GM19239 (cell line): ENCODE results near the gene ETV6.
A peak's percentile ranks its signal among the peaks of the same experiment; 100 is the strongest.

ENCODE experiments used
- DNase-seq: peaks from one replicate; pipeline ENCODE4 v3.0.0; 2011; ENCODE audit warnings: low spot score; ENCODE audit not compliant: insufficient read length
- FAIRE-seq: peaks from 2 replicates; lab custom pipeline; 2011; peaks lifted over from hg19 to GRCh38; lab: Jason Lieb, UNC

The ETV6 gene

DNA sequence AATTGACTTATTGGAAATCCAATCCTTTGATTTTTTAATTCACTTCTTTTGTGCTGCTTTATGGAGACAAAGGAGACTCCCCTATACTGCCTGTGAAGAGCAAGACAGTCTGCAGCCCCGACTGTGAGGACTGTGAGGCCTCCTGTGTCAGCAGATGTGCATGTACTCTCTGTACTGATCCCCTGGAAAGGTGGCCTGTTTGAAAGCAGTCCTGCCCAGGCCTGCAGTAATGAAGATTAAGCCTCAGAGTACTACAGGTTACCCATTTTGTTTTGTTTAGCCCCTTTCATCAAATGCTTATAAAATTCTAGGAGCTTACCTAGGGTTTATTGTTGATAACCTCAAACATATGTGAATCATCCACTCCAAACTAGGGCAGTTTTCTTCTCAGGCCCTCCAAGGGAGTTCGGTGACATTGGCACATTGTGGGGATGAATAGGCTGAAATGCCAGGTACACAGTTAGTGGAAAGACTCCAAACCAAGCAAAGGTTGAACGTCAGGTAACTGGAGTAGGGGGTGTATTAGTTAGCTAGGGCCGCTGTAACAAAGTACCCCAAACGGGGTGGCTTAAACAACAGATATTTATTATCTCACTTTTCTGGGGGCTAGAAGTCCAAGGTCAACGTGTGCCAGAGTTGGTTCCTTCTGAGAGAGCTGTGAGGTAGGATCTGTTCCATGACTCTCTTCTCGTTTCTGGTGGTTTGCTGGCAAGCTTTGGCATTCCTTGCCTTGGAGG, 212.6 kb downstream of the ETV6 start:
- DNase-seq = no peak
- no peak for FAIRE-seq

DNA sequence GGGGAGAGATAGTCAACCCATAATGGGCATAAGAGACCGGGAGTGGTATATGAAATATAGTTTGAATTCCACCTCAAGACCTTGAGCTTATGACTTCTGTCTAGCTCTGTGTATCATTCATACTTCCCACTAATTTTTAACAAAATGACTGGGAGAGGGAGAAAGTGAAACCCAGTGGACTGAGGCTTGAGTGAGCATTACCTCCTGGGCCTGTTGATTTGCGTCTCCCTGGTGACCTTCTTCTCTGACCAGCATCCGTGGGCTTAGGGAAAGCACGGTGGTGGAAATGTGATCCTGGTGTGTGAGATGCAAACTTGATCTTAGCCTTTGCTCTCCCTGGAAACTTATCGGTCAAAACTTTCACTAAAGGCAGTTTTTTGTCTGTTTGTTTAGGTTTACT, 213.3 kb downstream of the ETV6 start:
- DNase-seq (peak; percentile 26), FAIRE-seq (peak; percentile 76)

DNA sequence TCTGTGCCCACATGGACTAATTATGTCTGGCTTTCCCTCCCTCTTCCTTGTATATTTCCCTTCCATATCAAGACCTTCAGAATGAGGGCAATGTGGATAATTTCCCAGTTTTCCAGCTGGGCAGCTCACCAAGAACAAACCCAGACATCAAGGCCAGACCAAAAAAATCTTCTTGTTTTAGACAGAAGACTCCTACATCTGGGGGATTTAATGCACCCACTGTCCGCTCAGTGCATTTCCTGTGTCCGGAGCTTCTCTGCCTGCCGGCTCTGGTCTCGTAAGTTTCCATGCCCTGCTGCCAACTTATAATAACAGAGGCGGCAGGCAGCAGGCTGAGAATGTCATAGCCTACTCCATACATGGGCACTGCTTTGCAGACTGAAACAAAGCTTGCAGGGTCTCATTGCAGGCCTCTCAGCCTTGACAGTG, 214.0 kb downstream of the ETV6 start:
- DNase-seq (no peak), FAIRE-seq (no peak)

DNA sequence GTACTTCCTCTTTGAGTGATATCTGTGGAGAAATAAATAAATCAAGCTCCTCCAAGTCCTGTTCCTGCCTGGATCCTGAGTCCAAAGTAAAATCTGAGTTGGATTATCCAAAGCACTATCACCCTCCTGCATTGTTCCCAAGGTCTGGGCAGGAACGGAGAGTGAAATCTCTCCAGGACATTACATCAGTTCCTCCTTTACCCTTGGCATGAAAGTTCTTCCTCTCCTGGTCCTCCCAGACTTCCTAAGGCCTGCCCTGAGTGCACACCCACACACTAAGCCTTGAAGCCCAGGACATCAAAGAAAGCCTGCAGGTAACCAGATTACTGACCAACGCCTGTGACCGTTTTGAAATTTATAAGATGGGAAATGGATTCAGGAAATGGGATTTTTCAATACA, 214.5 kb downstream of the ETV6 start:
- FAIRE-seq (no peak), DNase-seq (no peak)

DNA sequence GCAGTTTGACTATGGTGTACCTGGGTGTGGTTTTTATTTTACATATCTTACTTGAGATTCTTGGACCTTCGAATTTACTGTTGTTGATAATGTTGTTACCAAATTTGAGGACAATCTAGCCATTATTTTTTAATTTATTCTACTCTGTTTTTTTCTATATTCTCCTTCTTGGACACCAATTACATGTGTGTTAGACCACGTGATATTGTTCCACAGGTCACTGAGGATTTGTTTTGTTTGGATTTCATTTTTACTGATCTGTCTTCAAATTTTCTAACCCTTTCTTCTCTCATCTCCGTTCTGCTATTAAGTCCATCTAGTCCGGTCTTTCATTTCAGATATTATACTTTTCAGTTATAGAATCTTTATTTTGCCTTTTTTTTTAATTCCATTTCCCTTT, 216.3 kb downstream of the ETV6 start:
- FAIRE-seq (peak; percentile 45), DNase-seq (no peak)

DNA sequence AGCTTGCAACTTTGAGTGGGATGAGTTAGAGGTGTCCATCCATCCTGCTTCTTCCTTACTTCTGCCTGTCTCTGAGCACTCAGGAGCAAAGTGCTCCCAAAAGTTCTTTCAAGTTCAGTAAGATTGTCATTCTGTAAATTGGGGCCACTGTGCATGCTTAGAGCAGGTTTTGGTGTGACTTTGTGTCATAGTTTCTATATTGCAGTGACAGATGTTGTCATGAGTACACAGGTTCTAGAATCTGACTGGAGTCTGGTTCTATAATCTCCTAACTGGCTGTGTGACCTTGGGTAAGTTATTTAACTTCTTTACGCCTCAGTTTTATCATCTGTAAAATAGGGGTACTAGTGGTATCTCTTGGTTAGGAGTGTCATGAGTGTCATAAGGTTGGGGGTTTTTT, 218.6 kb downstream of the ETV6 start:
- FAIRE-seq (no peak), DNase-seq (no peak)

DNA sequence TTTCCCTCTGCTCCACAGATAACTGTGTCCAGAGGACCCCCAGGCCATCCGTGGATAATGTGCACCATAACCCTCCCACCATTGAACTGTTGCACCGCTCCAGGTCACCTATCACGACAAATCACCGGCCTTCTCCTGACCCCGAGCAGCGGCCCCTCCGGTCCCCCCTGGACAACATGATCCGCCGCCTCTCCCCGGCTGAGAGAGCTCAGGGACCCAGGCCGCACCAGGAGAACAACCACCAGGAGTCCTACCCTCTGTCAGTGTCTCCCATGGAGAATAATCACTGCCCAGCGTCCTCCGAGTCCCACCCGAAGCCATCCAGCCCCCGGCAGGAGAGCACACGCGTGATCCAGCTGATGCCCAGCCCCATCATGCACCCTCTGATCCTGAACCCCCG, 219.9 kb downstream of the ETV6 start:
- no peak for DNase-seq
- no peak for FAIRE-seq

DNA sequence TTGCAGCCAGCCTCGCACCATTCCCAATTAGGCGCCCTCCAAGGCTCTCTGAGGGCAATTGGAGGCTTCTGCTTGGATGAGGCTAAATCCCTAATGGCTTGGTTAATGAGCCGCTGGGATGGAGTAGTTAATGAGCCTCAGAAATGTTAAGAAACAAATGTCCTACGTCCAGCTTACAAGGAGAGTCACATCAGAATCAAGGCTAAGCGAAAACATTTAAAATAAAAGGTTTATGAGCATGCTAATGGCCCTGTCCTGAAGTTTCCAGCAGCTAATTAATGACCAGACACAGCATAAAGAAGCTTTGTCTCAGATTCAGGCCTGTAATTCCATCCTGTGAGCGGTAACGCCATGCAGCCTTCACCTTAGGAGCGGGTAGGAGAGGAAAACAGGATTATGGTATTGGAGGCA, 220.6 kb downstream of the ETV6 start:
- DNase-seq (no peak), FAIRE-seq (no peak)

DNA sequence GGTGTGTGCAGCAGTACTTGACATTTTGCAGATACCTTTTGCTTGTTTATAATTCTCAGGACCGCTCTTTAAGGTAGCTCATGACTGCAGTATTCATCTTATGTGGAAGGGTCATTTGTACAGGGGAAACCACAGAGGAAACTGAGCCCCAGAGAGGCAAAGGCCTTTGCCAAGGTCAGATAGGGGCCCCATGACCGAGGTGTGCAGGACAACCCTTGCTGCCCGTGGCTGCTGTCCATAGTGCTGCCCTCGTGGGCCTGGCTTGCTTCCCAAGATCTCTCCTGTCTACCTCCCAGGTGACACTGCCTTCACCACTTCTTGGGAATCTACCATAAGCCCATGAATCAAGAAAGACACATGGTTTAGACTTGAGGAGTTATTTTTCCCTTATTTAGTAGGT, 222.6 kb downstream of the ETV6 start:
- FAIRE-seq (peak; percentile 4), DNase-seq (no peak)

DNA sequence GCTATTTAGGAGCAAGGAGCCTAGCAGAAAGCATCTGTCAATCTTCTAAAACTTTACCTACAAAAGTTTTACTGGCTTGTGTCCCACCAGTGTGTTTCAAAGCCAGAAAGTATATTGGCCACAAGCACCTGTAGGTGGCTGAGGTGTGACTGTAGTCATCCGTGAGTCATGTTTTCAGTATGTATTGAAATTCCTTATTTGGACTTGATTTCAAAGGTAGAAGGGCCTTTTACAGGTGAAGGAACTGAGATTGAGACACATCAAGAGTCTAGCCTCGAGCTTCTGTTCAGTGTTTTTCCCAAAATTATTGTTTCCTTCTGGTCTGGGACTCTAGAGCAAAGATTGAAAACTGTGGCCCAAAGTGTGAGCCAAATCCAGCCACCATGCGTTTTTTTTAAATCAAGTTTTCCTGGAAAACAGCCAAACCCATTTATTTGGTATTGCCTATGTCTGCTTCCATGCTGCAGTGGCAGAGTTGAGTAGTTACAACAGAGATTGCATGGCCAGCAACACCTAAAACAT, 226.0 kb downstream of the ETV6 start:
- DNase-seq (no peak), FAIRE-seq (peak; percentile 64)

DNA sequence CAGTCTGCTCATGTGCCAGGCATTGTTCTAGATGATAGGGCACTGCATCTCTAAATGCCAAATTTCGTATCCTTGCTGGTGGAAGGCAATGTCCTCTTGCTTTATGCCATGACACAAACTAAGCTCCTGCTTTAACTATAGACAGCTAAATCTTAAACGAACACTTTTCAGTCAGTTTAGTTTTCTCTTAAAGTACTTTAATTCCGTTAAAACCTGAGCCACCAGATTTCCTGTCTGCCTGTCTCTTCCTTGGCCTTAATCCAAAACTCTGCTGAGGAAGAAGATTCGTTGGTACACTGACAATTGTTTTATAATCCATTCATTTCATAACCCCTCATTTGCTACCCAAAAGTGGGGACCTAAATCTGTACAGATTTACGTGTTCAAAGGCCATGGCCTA, 226.8 kb downstream of the ETV6 start:
- FAIRE-seq = no peak
- no peak for DNase-seq

DNA sequence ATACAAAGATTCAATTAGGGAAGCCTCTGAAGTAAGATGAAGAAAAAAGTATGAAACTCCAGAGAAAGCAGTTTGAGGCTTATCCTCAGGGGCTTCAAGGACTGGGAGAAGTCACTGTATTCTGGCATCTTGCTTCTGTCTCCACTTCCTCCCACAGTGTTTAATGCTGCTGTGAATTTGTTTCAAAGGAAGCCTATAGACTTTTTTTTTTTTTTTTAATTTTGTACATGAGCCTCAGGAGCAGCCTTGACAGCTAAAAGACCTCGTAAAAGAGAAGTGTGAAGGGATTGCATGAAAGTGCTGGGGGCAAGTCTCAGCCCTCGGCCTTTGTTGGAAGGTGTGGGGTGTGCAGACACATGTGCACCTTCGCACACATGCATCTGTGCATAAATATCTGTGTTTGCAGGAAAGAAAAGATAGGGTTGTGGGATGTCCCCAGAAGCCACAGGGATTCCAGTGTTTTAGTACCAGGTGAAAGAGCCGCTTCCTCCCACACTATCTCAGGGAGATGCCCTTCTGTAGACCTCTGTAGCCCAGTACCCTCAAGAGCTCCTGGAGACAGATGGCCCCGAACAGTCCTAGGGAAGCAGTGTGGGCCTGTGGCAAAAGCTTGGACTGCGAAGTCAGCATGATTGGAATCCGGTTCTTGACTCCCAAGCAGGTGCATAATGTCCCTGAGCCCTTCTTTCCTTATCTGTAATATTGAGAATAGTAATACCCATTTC, 227.8 kb downstream of the ETV6 start:
- FAIRE-seq = no peak
- no peak for DNase-seq

DNA sequence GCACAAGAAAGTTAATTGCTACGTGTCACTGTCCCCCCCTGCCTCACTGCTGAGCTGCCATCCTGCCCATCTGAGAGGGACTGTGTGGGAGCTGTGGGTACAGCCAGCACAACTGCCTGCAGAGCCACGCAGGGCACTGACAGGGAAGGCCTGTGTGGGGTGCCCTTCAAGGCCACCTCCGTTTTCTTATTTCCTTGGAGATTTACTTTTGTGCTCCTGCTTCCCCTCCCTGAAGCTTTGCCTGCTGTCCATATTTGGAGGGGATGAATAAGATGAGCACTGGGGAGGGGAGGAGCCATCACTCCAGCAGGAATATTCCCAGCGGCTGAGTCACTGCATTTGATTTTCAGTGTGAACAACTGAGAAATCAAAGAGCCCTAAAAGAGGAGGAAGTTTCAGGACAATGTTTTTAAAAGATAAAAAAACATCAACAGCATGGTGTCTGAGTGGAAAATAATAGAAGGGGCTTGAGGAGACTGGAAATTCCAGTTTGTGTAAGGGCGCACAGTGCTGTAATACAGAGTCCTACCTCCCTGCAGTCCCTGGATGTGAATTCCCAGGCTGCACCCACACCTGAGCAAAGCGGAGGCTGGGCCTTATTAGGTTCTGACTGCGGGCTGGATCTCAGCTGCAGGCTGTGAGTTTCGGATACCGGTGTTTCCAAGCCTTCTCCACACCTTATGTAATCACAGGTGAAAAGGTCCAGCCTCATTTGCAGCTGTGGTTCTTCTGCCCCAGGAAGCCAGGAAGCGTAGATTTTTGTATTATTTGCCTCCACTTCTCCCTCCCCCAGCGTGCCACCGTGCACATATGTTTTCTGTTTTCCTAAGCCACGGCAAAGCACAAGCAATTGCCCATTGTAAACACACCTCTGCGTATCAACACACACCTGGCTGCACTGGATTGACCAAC, 228.7 kb downstream of the ETV6 start:
- DNase-seq = no peak
- no peak for FAIRE-seq

DNA sequence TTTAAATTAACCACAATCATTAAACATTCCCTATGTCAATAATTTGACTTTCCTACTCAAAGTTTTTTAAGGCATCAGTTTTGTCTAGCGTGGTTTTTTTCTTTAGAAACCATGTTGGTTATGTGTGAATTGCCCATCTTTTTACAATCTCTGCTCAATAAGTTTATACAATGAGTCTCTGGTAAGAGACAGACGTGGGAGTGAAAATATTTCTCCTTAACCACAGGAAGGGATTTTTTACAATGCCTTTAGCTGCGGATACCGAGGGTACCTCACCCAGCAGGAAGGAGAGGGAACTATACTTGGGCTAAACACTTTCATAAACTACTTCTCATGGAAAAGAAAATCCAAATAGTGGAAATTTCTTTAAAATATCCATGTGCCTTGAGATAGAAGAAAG, 229.8 kb downstream of the ETV6 start:
- FAIRE-seq (no peak), DNase-seq (no peak)

DNA sequence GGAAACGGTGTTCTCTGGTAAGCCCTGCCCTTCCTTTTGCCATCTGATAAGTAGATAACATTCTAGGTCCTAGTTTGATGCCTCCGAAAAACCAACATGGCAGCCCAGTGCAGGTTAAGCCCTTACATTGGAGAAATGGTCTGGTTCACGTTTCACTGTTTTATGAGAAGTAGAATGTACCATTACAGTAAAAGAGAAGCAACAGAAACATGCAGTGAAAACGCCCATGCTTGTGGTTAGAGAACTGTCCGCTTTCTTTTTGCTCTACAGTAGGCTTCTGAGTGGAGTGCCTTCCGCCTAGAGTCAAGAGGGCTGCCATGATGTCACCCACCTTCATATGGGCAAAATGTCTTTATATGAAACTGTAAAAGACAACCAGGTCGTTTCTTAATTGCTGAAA, 230.9 kb downstream of the ETV6 start:
- DNase-seq (no peak), FAIRE-seq (no peak)

DNA sequence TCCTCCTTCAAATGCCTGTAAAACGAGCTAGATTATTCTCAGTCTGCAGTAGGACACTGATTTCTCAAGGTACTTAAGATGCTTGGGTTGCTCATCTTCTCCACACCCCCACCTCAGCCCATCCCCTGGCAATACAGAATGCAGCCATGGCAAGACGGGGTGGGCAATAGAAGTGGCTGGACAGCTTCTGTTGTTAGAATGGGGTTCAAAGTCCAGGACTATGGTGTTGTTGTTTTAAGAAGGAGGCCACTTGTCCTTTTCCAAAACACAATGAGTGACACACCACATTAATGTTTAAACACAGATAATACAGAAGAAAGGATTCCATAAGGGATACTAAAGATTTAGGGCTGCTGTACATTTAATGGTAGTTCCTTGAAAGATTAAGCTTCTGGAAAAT, 232.4 kb downstream of the ETV6 start:
- FAIRE-seq = no peak
- no peak for DNase-seq

DNA sequence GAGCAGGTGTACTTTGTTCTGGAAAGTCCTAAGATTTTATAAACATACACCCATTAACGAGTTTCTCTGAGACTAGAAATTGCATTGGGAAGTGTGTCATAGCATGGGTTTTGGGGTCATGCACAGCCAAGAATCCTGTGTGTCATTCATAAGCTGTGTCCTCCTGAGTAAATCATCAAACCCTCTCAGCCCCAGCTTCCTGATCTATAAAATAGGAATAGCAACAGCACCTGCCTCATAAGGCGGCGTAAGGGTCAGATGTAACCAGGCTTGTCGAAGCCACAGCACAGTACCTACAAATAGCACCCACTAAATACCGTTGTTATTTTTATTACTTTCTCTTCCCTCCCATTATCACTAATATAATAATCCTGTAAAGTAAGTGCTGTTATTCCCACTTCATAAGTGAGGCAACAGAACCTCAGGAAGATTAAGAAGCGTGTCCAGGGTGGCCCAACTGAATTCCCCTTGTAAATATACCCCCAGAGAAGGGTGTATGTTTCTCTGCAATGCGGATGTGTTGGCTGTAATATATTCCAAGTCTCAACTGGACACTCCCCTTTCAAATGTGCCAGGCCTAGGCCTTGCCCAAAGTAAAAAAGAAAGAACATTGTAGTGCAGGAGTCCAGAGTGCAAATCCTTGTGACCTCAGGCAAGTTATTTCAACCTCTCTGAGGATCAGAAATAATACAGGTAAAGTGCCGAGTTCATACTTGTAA, 233.0 kb downstream of the ETV6 start:
- FAIRE-seq = peak; percentile 81

DNA sequence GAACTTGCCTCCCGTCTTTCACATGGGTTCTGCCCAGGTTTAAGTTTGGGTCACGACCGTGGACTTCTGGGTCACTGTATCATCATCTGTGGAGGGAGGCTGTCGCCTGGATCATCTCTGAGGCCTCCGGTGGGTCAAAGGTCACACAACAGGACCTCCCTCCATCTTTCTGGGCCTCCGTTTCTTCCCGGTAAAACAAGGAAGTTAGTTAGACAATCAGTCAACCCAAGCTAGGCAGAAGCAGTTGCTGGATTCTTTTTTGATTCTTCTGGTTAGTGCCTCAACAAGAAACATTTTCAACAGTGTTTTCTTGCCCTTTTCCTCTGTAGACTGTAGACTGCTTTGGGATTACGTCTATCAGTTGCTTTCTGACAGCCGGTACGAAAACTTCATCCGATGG, 234.6 kb downstream of the ETV6 start:
- DNase-seq (no peak), FAIRE-seq (no peak)

More for the DNA sequence above, 233.0 kb downstream of the ETV6 start:
- DNase-seq = no peak

DNA sequence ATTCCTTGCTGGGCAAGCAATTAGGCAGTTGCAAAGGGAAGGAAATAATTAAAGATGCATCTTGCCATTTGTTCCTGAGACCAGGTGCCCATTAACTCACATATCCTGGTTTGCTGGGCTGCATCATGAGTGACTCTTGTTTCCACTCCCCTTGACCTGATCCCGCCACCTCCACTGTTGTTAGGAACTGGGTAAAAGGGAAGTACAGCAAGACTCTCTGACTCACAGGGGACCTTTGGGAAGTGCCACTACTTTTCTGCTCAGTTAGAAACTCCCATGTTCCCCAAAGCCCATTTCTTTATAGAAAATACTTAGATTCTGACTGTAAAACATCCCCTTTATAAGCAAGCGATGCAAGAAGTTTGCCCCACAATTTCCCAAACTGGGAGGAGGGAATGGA, 235.2 kb downstream of the ETV6 start:
- DNase-seq = no peak
- no peak for FAIRE-seq
